Measurements from ENCODE around the gene SYT11.

The SYT11 gene, protein sequence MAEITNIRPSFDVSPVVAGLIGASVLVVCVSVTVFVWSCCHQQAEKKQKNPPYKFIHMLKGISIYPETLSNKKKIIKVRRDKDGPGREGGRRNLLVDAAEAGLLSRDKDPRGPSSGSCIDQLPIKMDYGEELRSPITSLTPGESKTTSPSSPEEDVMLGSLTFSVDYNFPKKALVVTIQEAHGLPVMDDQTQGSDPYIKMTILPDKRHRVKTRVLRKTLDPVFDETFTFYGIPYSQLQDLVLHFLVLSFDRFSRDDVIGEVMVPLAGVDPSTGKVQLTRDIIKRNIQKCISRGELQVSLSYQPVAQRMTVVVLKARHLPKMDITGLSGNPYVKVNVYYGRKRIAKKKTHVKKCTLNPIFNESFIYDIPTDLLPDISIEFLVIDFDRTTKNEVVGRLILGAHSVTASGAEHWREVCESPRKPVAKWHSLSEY

GRCh38 chr1:155859234-155859829 lies at the start of gene SYT11:
Gene SYT11, plus strand, starts transcription at chr1:155859567. Its CDS starts 195 bp downstream, at chr1:155859762.
- TF ChIP-seq CTCF (IDR thresholded peaks at IDR 0.05) = no peak
- no peak for TF ChIP-seq ZFX (IDR thresholded peaks at IDR 0.05; ENCODE audit: borderline replicate concordance)
- H3K27ac ChIP-seq = peak within 1 kb of the TSS; percentile 70

GRCh38 chr1:155812878-155813277 lies 46.5 kb upstream of the SYT11 start:
- TF ChIP-seq CTCF (IDR thresholded peaks at IDR 0.05) = no peak
- TF ChIP-seq ZFX (IDR thresholded peaks at IDR 0.05; ENCODE audit: borderline replicate concordance) = no peak
- no peak overlapping the region for H3K27ac ChIP-seq

DNA sequence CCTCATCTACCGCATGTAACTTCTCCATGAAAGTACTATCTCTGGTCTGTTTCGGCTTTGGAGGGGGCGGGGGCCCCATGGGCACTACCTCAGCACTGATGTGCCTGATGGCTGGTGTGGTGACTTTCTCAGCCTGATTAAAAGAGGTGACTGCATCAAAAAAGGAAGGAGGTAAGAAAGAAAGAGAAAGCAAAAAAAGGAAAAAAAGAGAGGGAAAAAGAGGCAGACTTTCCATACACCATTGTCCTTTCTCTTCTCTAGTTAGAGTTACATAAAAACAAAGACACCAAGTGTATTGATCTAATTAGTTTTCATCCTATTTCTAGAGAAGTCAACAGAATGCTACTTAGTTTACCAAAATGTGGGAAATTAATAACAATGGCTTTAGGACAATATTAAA lies 45.7 kb upstream of the SYT11 start:
- TF ChIP-seq CTCF (IDR thresholded peaks at IDR 0.05) (no peak), ZFX (IDR thresholded peaks at IDR 0.05; ENCODE audit: borderline replicate concordance) (no peak)
- no peak overlapping the region for H3K27ac ChIP-seq

DNA sequence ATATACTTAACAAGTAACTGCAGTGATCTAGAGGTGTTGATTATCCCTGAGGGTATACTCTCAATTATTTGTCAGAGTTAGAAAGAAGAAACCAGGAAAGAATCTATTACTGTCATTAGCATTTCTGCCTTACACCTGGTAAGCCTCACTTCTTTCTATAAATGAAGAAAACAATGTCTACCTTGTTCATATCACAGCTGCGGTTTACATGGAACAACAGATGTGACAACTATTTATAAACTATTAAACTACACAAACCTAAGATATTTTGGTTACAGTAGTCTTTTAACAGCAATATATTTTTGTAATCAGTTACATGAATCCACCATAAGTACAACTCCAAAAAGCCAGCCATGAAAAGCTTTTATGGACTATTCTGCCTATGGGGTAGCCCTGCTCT lies 43.0 kb upstream of the SYT11 start:
- no peak overlapping the region for H3K27ac ChIP-seq
- no peak for TF ChIP-seq CTCF (IDR thresholded peaks at IDR 0.05)

DNA sequence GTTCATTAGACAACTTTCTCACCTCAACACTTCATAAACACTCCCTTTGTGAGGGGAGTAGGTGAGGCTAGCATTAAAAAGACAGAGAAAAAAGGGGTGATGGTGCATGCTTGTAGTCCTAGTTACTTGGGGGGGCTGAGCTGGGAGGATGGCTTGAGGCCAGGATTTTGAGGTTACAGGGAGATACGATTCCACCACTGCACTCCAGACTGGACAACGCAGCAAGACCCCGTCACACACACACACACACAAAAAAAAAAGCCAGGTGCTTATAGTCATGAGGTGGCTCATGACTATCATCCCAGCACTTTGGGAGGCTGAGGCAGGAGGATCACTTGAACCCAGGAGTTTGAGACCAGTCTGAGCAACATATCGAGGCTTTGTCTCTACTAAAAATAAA lies 31.9 kb upstream of the SYT11 start:
- TF ChIP-seq ZFX (IDR thresholded peaks at IDR 0.05; ENCODE audit: borderline replicate concordance) (no peak), CTCF (IDR thresholded peaks at IDR 0.05) (no peak)
- H3K27ac ChIP-seq = no peak overlapping the region

DNA sequence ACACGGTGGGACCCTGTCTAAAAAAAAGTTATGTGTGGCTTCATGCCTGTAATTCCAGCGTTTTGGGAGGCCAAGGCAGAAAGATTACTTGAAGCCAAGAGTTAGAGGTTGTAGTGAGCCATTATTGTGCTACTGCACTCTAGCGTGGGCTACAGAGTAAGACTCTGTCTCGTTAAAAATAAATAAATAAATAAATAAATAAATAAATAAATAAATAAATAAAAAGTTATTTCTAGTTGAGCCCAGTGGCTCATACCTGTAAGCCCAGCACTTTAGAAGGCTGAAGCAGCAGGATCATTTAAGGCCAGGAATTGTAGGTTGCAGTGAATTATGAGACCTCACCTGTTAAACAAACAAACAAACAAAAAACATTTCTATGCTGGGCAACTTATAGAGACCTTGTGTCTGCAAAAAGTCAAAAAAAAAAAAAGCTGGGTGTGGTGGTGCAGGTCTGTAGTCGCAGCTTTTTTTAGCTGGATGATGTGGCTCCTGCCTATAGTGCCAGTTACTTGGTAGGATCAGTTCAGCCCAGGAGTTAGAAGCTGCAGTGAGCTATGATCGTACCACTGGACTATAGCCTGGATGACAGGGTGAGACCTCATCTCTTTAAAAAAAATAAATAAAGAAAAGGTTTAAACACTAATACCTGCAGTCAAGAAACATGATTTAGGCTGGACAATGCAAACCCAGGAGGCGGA lies 27.9 kb upstream of the SYT11 start:
- no peak overlapping the region for H3K27ac ChIP-seq
- TF ChIP-seq ZFX (IDR thresholded peaks at IDR 0.05; ENCODE audit: borderline replicate concordance) (no peak), CTCF (IDR thresholded peaks at IDR 0.05) (no peak)

All from 22Rv1 (cell line).